Measurements from ENCODE around the gene ALCAM.
"Not testable (repeated sequence)": the region's sequence is repeated elsewhere in the genome, so short reads cannot be mapped to it uniquely, and the experiment has no call there.

Gene ALCAM

GRCh38 chr3:105403034-105403433, 36.3 kb downstream of the ALCAM start:
- H3K9me3 ChIP-seq (ENCODE audit: low read length); H3K36me3 ChIP-seq (ENCODE audit: insufficient read depth, low read length); H3K4me3 ChIP-seq (ENCODE audit: low read length); H2AFZ ChIP-seq (ENCODE audit: low read depth, low read length); H3K4me1 ChIP-seq (ENCODE audit: insufficient read depth, low read length); H3K27me3 ChIP-seq (ENCODE audit: insufficient read depth, low read length): not testable (repeated sequence)

- Histone ChIP-seq H3K4me3 (ENCODE audit: low read length) (no peak overlapping the region), H3K27me3 (ENCODE audit: insufficient read depth, low read length) (no peaks in the 10 kb centered on the region), H3K4me1 (ENCODE audit: insufficient read depth, low read length) (no peaks in the 10 kb centered on the region), H2AFZ (ENCODE audit: low read depth, low read length) (no peak overlapping the region), H3K9me3 (ENCODE audit: low read length) (no peaks in the 10 kb centered on the region), H3K36me3 (ENCODE audit: insufficient read depth, low read length) (no peaks in the 10 kb centered on the region)
Measured at GRCh38 chr3:105406268-105406667, 39.6 kb downstream of the ALCAM start.

- no peaks in the 10 kb centered on the region for H3K4me1 ChIP-seq (ENCODE audit: insufficient read depth, low read length)
- no peak overlapping the region for H3K4me3 ChIP-seq (ENCODE audit: low read length)
- H3K36me3 ChIP-seq (ENCODE audit: insufficient read depth, low read length), result no peaks in the 10 kb centered on the region
- no peaks in the 10 kb centered on the region for H3K9me3 ChIP-seq (ENCODE audit: low read length)
- no peak overlapping the region for H2AFZ ChIP-seq (ENCODE audit: low read depth, low read length)
- no peaks in the 10 kb centered on the region for H3K27me3 ChIP-seq (ENCODE audit: insufficient read depth, low read length)
Measured at GRCh38 chr3:105409364-105409763, 42.7 kb downstream of the ALCAM start.

GRCh38 chr3:105413343-105413887, 46.7 kb downstream of the ALCAM start:
- H2AFZ ChIP-seq (ENCODE audit: low read depth, low read length), result no peak overlapping the region
- no peaks in the 10 kb centered on the region for H3K4me1 ChIP-seq (ENCODE audit: insufficient read depth, low read length)
- no peaks in the 10 kb centered on the region for H3K36me3 ChIP-seq (ENCODE audit: insufficient read depth, low read length)
- H3K9me3 ChIP-seq (ENCODE audit: low read length), result no peaks in the 10 kb centered on the region
- H3K27me3 ChIP-seq (ENCODE audit: insufficient read depth, low read length), result no peaks in the 10 kb centered on the region
- no peak overlapping the region for H3K4me3 ChIP-seq (ENCODE audit: low read length)

GRCh38 chr3:105414841-105415240, 48.1 kb downstream of the ALCAM start:
- Histone ChIP-seq H3K9me3 (ENCODE audit: low read length) (no peaks in the 10 kb centered on the region), H3K36me3 (ENCODE audit: insufficient read depth, low read length) (no peaks in the 10 kb centered on the region), H3K4me3 (ENCODE audit: low read length) (no peak overlapping the region), H2AFZ (ENCODE audit: low read depth, low read length) (no peak overlapping the region), H3K27me3 (ENCODE audit: insufficient read depth, low read length) (no peaks in the 10 kb centered on the region), H3K4me1 (ENCODE audit: insufficient read depth, low read length) (no peaks in the 10 kb centered on the region)

GRCh38 chr3:105415951-105416350, 49.2 kb downstream of the ALCAM start:
- Histone ChIP-seq H3K4me3 (ENCODE audit: low read length) (no peak overlapping the region), H3K27me3 (ENCODE audit: insufficient read depth, low read length) (no peaks in the 10 kb centered on the region), H3K9me3 (ENCODE audit: low read length) (no peaks in the 10 kb centered on the region), H3K4me1 (ENCODE audit: insufficient read depth, low read length) (no peaks in the 10 kb centered on the region), H3K36me3 (ENCODE audit: insufficient read depth, low read length) (no peaks in the 10 kb centered on the region), H2AFZ (ENCODE audit: low read depth, low read length) (no peak overlapping the region)

GRCh38 chr3:105417525-105418289, 51.0 kb downstream of the ALCAM start:
- Histone ChIP-seq H3K9me3 (ENCODE audit: low read length) (no peaks in the 10 kb centered on the region), H3K4me1 (ENCODE audit: insufficient read depth, low read length) (no peaks in the 10 kb centered on the region), H3K4me3 (ENCODE audit: low read length) (no peak overlapping the region), H3K27me3 (ENCODE audit: insufficient read depth, low read length) (no peaks in the 10 kb centered on the region), H3K36me3 (ENCODE audit: insufficient read depth, low read length) (no peaks in the 10 kb centered on the region), H2AFZ (ENCODE audit: low read depth, low read length) (no peak overlapping the region)

GRCh38 chr3:105422645-105423044, 55.9 kb downstream of the ALCAM start:
- no peaks in the 10 kb centered on the region for H3K9me3 ChIP-seq (ENCODE audit: low read length)
- no peak overlapping the region for H3K4me3 ChIP-seq (ENCODE audit: low read length)
- no peak overlapping the region for H2AFZ ChIP-seq (ENCODE audit: low read depth, low read length)

GRCh38 chr3:105423397-105423796, 56.7 kb downstream of the ALCAM start:
- H3K9me3 ChIP-seq (ENCODE audit: low read length), result no peaks in the 10 kb centered on the region

More at GRCh38 chr3:105422645-105423044, 55.9 kb downstream of the ALCAM start:
- H3K4me1 ChIP-seq (ENCODE audit: insufficient read depth, low read length), result no peaks in the 10 kb centered on the region
- H3K36me3 ChIP-seq (ENCODE audit: insufficient read depth, low read length), result no peaks in the 10 kb centered on the region
- no peaks in the 10 kb centered on the region for H3K27me3 ChIP-seq (ENCODE audit: insufficient read depth, low read length)

GRCh38 chr3:105424412-105425152, 57.9 kb downstream of the ALCAM start:
- H3K36me3 ChIP-seq (ENCODE audit: insufficient read depth, low read length), result no peaks in the 10 kb centered on the region
- H3K4me3 ChIP-seq (ENCODE audit: low read length), result no peak overlapping the region
- H3K9me3 ChIP-seq (ENCODE audit: low read length), result no peaks in the 10 kb centered on the region
- H3K27me3 ChIP-seq (ENCODE audit: insufficient read depth, low read length), result no peaks in the 10 kb centered on the region
- no peak overlapping the region for H2AFZ ChIP-seq (ENCODE audit: low read depth, low read length)
- H3K4me1 ChIP-seq (ENCODE audit: insufficient read depth, low read length), result no peaks in the 10 kb centered on the region

More at GRCh38 chr3:105423397-105423796, 56.7 kb downstream of the ALCAM start:
- Histone ChIP-seq H3K27me3 (ENCODE audit: insufficient read depth, low read length) (no peaks in the 10 kb centered on the region), H3K4me1 (ENCODE audit: insufficient read depth, low read length) (no peaks in the 10 kb centered on the region), H2AFZ (ENCODE audit: low read depth, low read length) (no peak overlapping the region), H3K36me3 (ENCODE audit: insufficient read depth, low read length) (no peaks in the 10 kb centered on the region), H3K4me3 (ENCODE audit: low read length) (no peak overlapping the region)

- Histone ChIP-seq H2AFZ (ENCODE audit: low read depth, low read length) (no peak overlapping the region), H3K36me3 (ENCODE audit: insufficient read depth, low read length) (no peaks in the 10 kb centered on the region), H3K9me3 (ENCODE audit: low read length) (no peaks in the 10 kb centered on the region), H3K4me1 (ENCODE audit: insufficient read depth, low read length) (no peaks in the 10 kb centered on the region), H3K27me3 (ENCODE audit: insufficient read depth, low read length) (no peaks in the 10 kb centered on the region), H3K4me3 (ENCODE audit: low read length) (no peak overlapping the region)
Measured at GRCh38 chr3:105425153-105425502, 58.4 kb downstream of the ALCAM start.

- no peak overlapping the region for H3K4me3 ChIP-seq (ENCODE audit: low read length)
- H2AFZ ChIP-seq (ENCODE audit: low read depth, low read length), result no peak overlapping the region
- H3K9me3 ChIP-seq (ENCODE audit: low read length), result no peaks in the 10 kb centered on the region
- no peaks in the 10 kb centered on the region for H3K4me1 ChIP-seq (ENCODE audit: insufficient read depth, low read length)
- H3K36me3 ChIP-seq (ENCODE audit: insufficient read depth, low read length), result no peaks in the 10 kb centered on the region
- no peaks in the 10 kb centered on the region for H3K27me3 ChIP-seq (ENCODE audit: insufficient read depth, low read length)
Measured at GRCh38 chr3:105427332-105427731, 60.6 kb downstream of the ALCAM start.

GRCh38 chr3:105429034-105429762, 62.5 kb downstream of the ALCAM start:
- no peaks in the 10 kb centered on the region for H3K27me3 ChIP-seq (ENCODE audit: insufficient read depth, low read length)
- no peak overlapping the region for H2AFZ ChIP-seq (ENCODE audit: low read depth, low read length)
- H3K36me3 ChIP-seq (ENCODE audit: insufficient read depth, low read length), result no peaks in the 10 kb centered on the region
- no peak overlapping the region for H3K4me3 ChIP-seq (ENCODE audit: low read length)
- H3K9me3 ChIP-seq (ENCODE audit: low read length), result no peaks in the 10 kb centered on the region
- H3K4me1 ChIP-seq (ENCODE audit: insufficient read depth, low read length), result no peaks in the 10 kb centered on the region
